Body of pancreas (tissue), 4 donors: Measurements from ENCODE around the gene HSPA6.
"Not testable (repeated sequence)": the region's sequence is repeated elsewhere in the genome, so short reads cannot be mapped to it uniquely, and the experiment has no call there.

ENCODE experiments used
- POLR2A ChIP-seq, 3 donors: fragments of 450-650 bp; IDR thresholded peaks; one replicate each; pipeline ENCODE4 v1.6.1; 2016; ENCODE audit warnings: antibody characterized with exemption in 3 of 3, mild to moderate bottlenecking in 2 of 3
- TF ChIP-seq, protein P1 (sequence below), 7 experiments: fragments of 450-650 bp in 4 of 7; fragments of 200-600 bp in 3 of 7; sonication (generic) in 3 of 7; IDR thresholded peaks; one replicate each; pipeline ENCODE4 v1.5.1; 2016 to 2019; ENCODE audit warnings: antibody characterized with exemption in 7 of 7

DNA sequence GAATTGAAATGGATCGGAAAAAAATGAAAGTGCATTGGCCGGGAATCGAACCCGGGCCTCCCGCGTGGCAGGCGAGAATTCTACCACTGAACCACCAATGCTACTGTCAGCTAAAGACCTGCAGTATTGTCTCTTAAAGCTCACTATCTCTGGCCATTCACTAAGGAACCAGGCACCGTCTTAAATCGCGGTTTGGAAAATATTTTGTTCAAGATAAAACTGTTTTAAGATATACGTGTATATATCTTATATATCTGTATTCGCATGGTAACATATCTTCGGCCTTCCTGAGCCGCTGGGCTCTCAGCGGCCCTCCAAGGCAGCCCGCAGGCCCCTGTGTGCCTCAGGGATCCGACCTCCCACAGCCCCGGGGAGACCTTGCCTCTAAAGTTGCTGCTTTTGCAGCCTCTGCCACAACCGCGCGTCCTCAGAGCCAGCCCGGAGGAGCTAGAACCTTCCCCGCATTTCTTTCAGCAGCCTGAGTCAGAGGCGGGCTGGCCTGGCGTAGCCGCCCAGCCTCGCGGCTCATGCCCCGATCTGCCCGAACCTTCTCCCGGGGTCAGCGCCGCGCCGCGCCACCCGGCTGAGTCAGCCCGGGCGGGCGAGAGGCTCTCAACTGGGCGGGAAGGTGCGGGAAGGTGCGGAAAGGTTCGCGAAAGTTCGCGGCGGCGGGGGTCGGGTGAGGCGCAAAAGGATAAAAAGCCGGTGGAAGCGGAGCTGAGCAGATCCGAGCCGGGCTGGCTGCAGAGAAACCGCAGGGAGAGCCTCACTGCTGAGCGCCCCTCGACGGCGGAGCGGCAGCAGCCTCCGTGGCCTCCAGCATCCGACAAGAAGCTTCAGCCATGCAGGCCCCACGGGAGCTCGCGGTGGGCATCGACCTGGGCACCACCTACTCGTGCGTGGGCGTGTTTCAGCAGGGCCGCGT, at the start of gene HSPA6:
- TF ChIP-seq, protein P1, sequence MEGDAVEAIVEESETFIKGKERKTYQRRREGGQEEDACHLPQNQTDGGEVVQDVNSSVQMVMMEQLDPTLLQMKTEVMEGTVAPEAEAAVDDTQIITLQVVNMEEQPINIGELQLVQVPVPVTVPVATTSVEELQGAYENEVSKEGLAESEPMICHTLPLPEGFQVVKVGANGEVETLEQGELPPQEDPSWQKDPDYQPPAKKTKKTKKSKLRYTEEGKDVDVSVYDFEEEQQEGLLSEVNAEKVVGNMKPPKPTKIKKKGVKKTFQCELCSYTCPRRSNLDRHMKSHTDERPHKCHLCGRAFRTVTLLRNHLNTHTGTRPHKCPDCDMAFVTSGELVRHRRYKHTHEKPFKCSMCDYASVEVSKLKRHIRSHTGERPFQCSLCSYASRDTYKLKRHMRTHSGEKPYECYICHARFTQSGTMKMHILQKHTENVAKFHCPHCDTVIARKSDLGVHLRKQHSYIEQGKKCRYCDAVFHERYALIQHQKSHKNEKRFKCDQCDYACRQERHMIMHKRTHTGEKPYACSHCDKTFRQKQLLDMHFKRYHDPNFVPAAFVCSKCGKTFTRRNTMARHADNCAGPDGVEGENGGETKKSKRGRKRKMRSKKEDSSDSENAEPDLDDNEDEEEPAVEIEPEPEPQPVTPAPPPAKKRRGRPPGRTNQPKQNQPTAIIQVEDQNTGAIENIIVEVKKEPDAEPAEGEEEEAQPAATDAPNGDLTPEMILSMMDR (IDR thresholded peaks at IDR 0.05): not testable (repeated sequence)
- TF ChIP-seq POLR2A (IDR thresholded peaks at IDR 0.05): peak in 1 of 3 donors; percentile 8
